Measurements from ENCODE around the gene FAM240A. TPM values are rescaled to one million over a fixed set of nuclear protein-coding genes. Genes with fewer than 3 reads are reported as not detected.
A peak's percentile ranks its signal among the peaks of the same experiment; 100 is the strongest.

The FAM240A gene
- total RNA-seq, 2 donors from 2014 or later = not detected

GRCh38 chr3:46615050-46615775 is 2.9 kb downstream of the FAM240A start:
- no peaks in the 10 kb centered on the region for H3K36me3 Mint-ChIP-seq (ENCODE audit: low read depth)
- H3K4me3 Mint-ChIP-seq = no peak overlapping the region
- 86 to 93% methylated on average over 5 to 9 of the region's 9 CpGs for WGBS, 2 experiments (ENCODE audit: insufficient coverage in 1 of 2, insufficient read length in 1 of 2)
- Histone ChIP-seq H3K9me3 (ENCODE audit: control insufficient read depth, low read length) (no peaks in the 10 kb centered on the region), H3K4me1 (ENCODE audit: control insufficient read depth, insufficient read depth, low read length) (no peaks in the 10 kb centered on the region), H3K27me3 (ENCODE audit: control insufficient read depth, insufficient read depth, low read length, poor library complexity, severe bottlenecking) (no peaks in the 10 kb centered on the region), H3K4me3 (ENCODE audit: low read length) (no peak overlapping the region), H3K36me3 (ENCODE audit: control insufficient read depth, insufficient read depth, low read length) (no peaks in the 10 kb centered on the region), H3K9ac (ENCODE audit: extremely low read depth, low read length, poor library complexity, severe bottlenecking) (no peak overlapping the region), H3K27ac (ENCODE audit: low read depth, low read length) (no peak overlapping the region)
- peak; percentile 32 for DNase-seq
- H3K27ac Mint-ChIP-seq = no peak overlapping the region
- TF ChIP-seq CTCF (conservative IDR thresholded peaks at IDR 0.05) = no peak
- H3K9me3 Mint-ChIP-seq = no peaks in the 10 kb centered on the region
- H3K27me3 Mint-ChIP-seq (ENCODE audit: insufficient read depth) = peaks cover 7% of the 10 kb centered on the region
- H3K4me1 Mint-ChIP-seq = peaks cover 19% of the 10 kb centered on the region

DNA sequence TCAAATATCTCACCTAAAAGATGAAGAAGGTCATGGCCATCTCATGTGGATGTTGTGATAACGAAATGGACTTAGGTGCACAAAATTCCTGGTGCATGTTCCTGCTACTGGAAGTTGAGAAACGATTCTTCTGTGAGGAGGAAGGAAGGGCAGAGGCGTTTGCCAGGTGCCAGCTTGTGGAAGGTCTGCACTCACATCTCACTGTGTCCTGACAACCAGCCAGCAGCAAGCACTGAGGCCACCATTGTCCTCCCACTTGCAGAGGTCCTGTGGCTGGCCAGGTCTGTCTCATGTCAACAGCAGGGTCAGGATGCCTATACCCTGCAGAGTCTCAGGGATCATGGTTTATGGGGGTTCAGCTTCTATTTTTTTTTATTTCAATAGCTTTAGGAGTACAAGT is 3.7 kb downstream of the FAM240A start:
- H3K9me3 Mint-ChIP-seq = no peaks in the 10 kb centered on the region

GRCh38 chr3:46617941-46618340 is 5.6 kb downstream of the FAM240A start:
- H3K36me3 Mint-ChIP-seq (ENCODE audit: low read depth) = no peaks in the 10 kb centered on the region
- H3K27ac ChIP-seq (ENCODE audit: low read depth, low read length) = no peak overlapping the region
- H3K36me3 ChIP-seq (ENCODE audit: control insufficient read depth, insufficient read depth, low read length) = no peaks in the 10 kb centered on the region
- H3K27me3 ChIP-seq (ENCODE audit: control insufficient read depth, insufficient read depth, low read length, poor library complexity, severe bottlenecking) = no peaks in the 10 kb centered on the region
- H3K27ac Mint-ChIP-seq = no peak overlapping the region
- no peaks in the 10 kb centered on the region for H3K9me3 ChIP-seq (ENCODE audit: control insufficient read depth, low read length)
- peaks cover 5% of the 10 kb centered on the region for H3K27me3 Mint-ChIP-seq (ENCODE audit: insufficient read depth)
- peaks cover 24% of the 10 kb centered on the region for H3K4me1 Mint-ChIP-seq
- no peak for TF ChIP-seq CTCF (conservative IDR thresholded peaks at IDR 0.05)
- no peaks in the 10 kb centered on the region for H3K9me3 Mint-ChIP-seq
- H3K4me1 ChIP-seq (ENCODE audit: control insufficient read depth, insufficient read depth, low read length) = no peaks in the 10 kb centered on the region
- no peak overlapping the region for H3K4me3 ChIP-seq (ENCODE audit: low read length)
- WGBS, 2 experiments (ENCODE audit: insufficient coverage in 1 of 2, insufficient read length in 1 of 2) = 90 to 92% methylated on average over 2 to 3 of the region's 3 CpGs
- no peak overlapping the region for H3K9ac ChIP-seq (ENCODE audit: extremely low read depth, low read length, poor library complexity, severe bottlenecking)
- no peak for DNase-seq
- H3K4me3 Mint-ChIP-seq = no peak overlapping the region

More for the DNA sequence above, 3.7 kb downstream of the FAM240A start:
- Histone ChIP-seq H3K27me3 (ENCODE audit: control insufficient read depth, insufficient read depth, low read length, poor library complexity, severe bottlenecking) (no peaks in the 10 kb centered on the region), H3K9me3 (ENCODE audit: control insufficient read depth, low read length) (no peaks in the 10 kb centered on the region), H3K36me3 (ENCODE audit: control insufficient read depth, insufficient read depth, low read length) (no peaks in the 10 kb centered on the region), H3K4me1 (ENCODE audit: control insufficient read depth, insufficient read depth, low read length) (no peaks in the 10 kb centered on the region), H3K4me3 (ENCODE audit: low read length) (no peak overlapping the region), H3K27ac (ENCODE audit: low read depth, low read length) (no peak overlapping the region), H3K9ac (ENCODE audit: extremely low read depth, low read length, poor library complexity, severe bottlenecking) (no peak overlapping the region)
- no peak overlapping the region for H3K27ac Mint-ChIP-seq
- no peak overlapping the region for H3K4me3 Mint-ChIP-seq
- peaks cover 27% of the 10 kb centered on the region for H3K4me1 Mint-ChIP-seq
- no peak for TF ChIP-seq CTCF (conservative IDR thresholded peaks at IDR 0.05)
- DNase-seq = peak; percentile 32
- H3K27me3 Mint-ChIP-seq (ENCODE audit: insufficient read depth) = peaks cover 7% of the 10 kb centered on the region
- no peaks in the 10 kb centered on the region for H3K36me3 Mint-ChIP-seq (ENCODE audit: low read depth)
- WGBS, 2 experiments (ENCODE audit: insufficient coverage in 1 of 2, insufficient read length in 1 of 2) = 91 to 100% methylated on average over 1 to 3 of the region's 3 CpGs
